ENCODE data around the gene CACNA1C. TPM values are rescaled to one million over a fixed set of nuclear protein-coding genes. Genes with fewer than 3 reads are reported as not detected.

The CACNA1C gene
- polyA plus RNA-seq, 1 of the 3 experiments (the other 2 are of a cell fraction): 1.5 TPM

DNA sequence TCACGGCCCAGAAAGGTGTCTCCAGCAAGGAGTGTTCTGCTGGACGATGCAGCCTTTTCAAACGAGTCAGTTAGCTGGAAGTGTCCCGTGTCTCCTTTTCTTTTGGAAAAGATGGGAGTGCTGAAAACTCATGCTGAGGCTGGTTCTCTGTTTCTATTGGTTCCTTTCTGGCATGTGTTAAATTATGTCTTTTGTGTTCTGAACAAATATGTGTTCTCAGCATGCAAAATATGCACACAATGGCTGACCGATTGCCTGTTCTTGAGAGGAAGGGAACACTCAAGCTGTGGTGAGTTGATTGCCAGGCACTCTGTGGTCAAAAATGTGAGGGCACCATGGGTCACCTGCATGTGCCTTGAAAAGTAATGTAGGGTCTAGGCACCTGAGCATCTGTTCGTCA is 181.3 kb downstream of the CACNA1C start:
- Histone ChIP-seq H3K4me1 (ENCODE audit: control insufficient read depth in 1 of 2, insufficient read depth in 2 of 2, low read depth in 1 of 2, low read length in 1 of 2) (peaks cover 0 to 16% of the 10 kb centered on the region in 2 experiments; a peak in 2 of 4 replicates), H3K79me2 (ENCODE audit: insufficient read depth) (no peaks in the 10 kb centered on the region), H3K9me3 (no peaks in the 10 kb centered on the region), H4K20me1 (ENCODE audit: insufficient read depth) (no peaks in the 10 kb centered on the region), H3K27ac (ENCODE audit: low read depth in 2 of 2, low read length in 1 of 2) (no peak overlapping the region), H3K9ac (no peak overlapping the region), H3F3A (replicated peaks; ENCODE audit: insufficient read depth) (peaks cover 15% of the 10 kb centered on the region), H3K4me2 (no peak overlapping the region), H3K36me3 (replicated peaks in 1 of 2; ENCODE audit: control insufficient read depth in 1 of 2, insufficient read depth in 2 of 2, low read length in 1 of 2) (no peaks in the 10 kb centered on the region), H2AFZ (ENCODE audit: low read depth) (no peak overlapping the region), H3K4me3 (ENCODE audit: low read depth in 2 of 2, low read length in 1 of 2) (no peak overlapping the region), H3K9me2 (no peaks in the 10 kb centered on the region), H3K27me3 (ENCODE audit: insufficient read depth) (no peaks in the 10 kb centered on the region)
- ChIA-PET CTCF (interaction anchor here (1.0 to 1.5 kb wide), 2 partner anchors 10 to 177 kb away, joined by 3 read pairs; no protein-coding TSS in a partner anchor), POLR2A (no interaction called here)
- WGBS (ENCODE audit: low lambda C conversion rate): 83% methylated on average over 6 of the region's 6 CpGs
- DNase-seq: no peak
- no peak for TF ChIP-seq NRF1 (IDR thresholded peaks at IDR 0.05; ENCODE audit: low read depth, low read length)
- no peak for TF ChIP-seq RFX5 (IDR thresholded peaks at IDR 0.05; ENCODE audit: low read length)
- no peak for TF ChIP-seq MXI1 (IDR thresholded peaks at IDR 0.05; ENCODE audit: low read depth, low read length)
- TF ChIP-seq GABPA (IDR thresholded peaks at IDR 0.05; ENCODE audit: low read depth): no peak
- TF ChIP-seq NFIC (IDR thresholded peaks at IDR 0.05; ENCODE audit: borderline replicate concordance): no peak
- TF ChIP-seq, protein P1, sequence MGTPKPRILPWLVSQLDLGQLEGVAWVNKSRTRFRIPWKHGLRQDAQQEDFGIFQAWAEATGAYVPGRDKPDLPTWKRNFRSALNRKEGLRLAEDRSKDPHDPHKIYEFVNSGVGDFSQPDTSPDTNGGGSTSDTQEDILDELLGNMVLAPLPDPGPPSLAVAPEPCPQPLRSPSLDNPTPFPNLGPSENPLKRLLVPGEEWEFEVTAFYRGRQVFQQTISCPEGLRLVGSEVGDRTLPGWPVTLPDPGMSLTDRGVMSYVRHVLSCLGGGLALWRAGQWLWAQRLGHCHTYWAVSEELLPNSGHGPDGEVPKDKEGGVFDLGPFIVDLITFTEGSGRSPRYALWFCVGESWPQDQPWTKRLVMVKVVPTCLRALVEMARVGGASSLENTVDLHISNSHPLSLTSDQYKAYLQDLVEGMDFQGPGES (IDR thresholded peaks at IDR 0.05; ENCODE audit: low read depth, low read length): no peak
- TF ChIP-seq YY1 (IDR thresholded peaks at IDR 0.05; ENCODE audit: low read depth): no peak
- no peak for TF ChIP-seq MEF2A (IDR thresholded peaks at IDR 0.05; ENCODE audit: borderline replicate concordance, low read depth)
- TF ChIP-seq, protein P2, sequence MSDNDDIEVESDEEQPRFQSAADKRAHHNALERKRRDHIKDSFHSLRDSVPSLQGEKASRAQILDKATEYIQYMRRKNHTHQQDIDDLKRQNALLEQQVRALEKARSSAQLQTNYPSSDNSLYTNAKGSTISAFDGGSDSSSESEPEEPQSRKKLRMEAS (IDR thresholded peaks at IDR 0.05; ENCODE audit: low read depth): no peak

DNA sequence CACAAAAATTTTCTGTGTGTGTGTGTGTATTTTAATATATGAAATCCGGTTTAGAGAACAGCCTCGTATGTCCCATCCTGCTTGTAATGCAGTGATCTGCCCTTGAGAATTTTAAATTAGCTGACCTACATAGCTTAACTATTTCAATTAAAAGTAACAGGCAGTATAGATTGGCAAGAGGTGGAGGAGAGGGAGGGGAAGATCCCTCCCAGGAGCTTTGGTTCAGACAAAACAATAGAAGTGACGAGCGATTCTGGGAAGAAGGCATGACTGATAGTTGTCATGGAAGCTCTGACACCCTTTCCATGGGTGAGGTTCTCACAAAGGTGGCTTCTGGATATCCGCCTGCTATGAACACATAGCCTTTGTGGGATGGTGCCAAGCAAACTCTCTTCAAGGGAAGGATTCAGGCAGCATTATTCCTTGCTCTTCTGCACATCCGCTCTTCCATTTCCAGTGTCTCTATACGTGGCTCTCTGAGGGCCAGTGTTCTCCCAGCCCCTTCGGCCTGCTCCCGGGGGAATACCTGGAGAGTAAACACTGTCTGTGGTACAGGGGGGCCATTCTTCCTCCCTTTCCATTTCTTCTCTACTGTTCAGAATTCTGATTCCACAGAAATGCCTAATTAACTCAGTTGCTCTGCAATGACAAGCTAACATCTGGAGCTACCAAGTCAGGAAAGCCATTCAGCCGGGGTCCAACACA is 182.0 kb downstream of the CACNA1C start:
- Histone ChIP-seq H3K79me2 (ENCODE audit: insufficient read depth) (no peaks in the 10 kb centered on the region), H3K4me2 (no peak overlapping the region), H3K36me3 (replicated peaks in 1 of 2; ENCODE audit: control insufficient read depth in 1 of 2, insufficient read depth in 2 of 2, low read length in 1 of 2) (no peaks in the 10 kb centered on the region), H3K9me3 (no peaks in the 10 kb centered on the region), H3K9me2 (no peaks in the 10 kb centered on the region), H3K27me3 (ENCODE audit: insufficient read depth) (no peaks in the 10 kb centered on the region), H3K27ac (ENCODE audit: low read depth in 2 of 2, low read length in 1 of 2) (no peak overlapping the region), H3K4me1 (ENCODE audit: control insufficient read depth in 1 of 2, insufficient read depth in 2 of 2, low read depth in 1 of 2, low read length in 1 of 2) (peaks cover 0 to 22% of the 10 kb centered on the region in 2 experiments; a peak in 2 of 4 replicates), H3K9ac (no peak overlapping the region), H3K4me3 (ENCODE audit: low read depth in 2 of 2, low read length in 1 of 2) (no peak overlapping the region), H2AFZ (ENCODE audit: low read depth) (no peak overlapping the region), H3F3A (replicated peaks; ENCODE audit: insufficient read depth) (peaks cover 15% of the 10 kb centered on the region), H4K20me1 (ENCODE audit: insufficient read depth) (no peaks in the 10 kb centered on the region)
- ChIA-PET CTCF (interaction anchor here (1.0 to 1.5 kb wide), 2 partner anchors 9 to 23 kb away, joined by 3 to 5 read pairs; no protein-coding TSS in a partner anchor), POLR2A (no interaction called here)
- whole genome bisulfite sequencing (ENCODE audit: low lambda C conversion rate): 64% methylated on average over 10 of the region's 10 CpGs
- no peak for DNase-seq
- TF ChIP-seq RFX5 (IDR thresholded peaks at IDR 0.05; ENCODE audit: low read length): no peak
- TF ChIP-seq RCOR1 (IDR thresholded peaks at IDR 0.05; ENCODE audit: low read length): no peak
- TF ChIP-seq, protein P3, sequence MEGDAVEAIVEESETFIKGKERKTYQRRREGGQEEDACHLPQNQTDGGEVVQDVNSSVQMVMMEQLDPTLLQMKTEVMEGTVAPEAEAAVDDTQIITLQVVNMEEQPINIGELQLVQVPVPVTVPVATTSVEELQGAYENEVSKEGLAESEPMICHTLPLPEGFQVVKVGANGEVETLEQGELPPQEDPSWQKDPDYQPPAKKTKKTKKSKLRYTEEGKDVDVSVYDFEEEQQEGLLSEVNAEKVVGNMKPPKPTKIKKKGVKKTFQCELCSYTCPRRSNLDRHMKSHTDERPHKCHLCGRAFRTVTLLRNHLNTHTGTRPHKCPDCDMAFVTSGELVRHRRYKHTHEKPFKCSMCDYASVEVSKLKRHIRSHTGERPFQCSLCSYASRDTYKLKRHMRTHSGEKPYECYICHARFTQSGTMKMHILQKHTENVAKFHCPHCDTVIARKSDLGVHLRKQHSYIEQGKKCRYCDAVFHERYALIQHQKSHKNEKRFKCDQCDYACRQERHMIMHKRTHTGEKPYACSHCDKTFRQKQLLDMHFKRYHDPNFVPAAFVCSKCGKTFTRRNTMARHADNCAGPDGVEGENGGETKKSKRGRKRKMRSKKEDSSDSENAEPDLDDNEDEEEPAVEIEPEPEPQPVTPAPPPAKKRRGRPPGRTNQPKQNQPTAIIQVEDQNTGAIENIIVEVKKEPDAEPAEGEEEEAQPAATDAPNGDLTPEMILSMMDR (IDR thresholded peaks at IDR 0.05): no peak
- TF ChIP-seq, protein P4, sequence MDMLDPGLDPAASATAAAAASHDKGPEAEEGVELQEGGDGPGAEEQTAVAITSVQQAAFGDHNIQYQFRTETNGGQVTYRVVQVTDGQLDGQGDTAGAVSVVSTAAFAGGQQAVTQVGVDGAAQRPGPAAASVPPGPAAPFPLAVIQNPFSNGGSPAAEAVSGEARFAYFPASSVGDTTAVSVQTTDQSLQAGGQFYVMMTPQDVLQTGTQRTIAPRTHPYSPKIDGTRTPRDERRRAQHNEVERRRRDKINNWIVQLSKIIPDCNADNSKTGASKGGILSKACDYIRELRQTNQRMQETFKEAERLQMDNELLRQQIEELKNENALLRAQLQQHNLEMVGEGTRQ (IDR thresholded peaks at IDR 0.05; ENCODE audit: borderline replicate concordance, low read depth, low read length): no peak
- no peak for TF ChIP-seq NFIC (IDR thresholded peaks at IDR 0.05; ENCODE audit: borderline replicate concordance)
- TF ChIP-seq, protein P5, sequence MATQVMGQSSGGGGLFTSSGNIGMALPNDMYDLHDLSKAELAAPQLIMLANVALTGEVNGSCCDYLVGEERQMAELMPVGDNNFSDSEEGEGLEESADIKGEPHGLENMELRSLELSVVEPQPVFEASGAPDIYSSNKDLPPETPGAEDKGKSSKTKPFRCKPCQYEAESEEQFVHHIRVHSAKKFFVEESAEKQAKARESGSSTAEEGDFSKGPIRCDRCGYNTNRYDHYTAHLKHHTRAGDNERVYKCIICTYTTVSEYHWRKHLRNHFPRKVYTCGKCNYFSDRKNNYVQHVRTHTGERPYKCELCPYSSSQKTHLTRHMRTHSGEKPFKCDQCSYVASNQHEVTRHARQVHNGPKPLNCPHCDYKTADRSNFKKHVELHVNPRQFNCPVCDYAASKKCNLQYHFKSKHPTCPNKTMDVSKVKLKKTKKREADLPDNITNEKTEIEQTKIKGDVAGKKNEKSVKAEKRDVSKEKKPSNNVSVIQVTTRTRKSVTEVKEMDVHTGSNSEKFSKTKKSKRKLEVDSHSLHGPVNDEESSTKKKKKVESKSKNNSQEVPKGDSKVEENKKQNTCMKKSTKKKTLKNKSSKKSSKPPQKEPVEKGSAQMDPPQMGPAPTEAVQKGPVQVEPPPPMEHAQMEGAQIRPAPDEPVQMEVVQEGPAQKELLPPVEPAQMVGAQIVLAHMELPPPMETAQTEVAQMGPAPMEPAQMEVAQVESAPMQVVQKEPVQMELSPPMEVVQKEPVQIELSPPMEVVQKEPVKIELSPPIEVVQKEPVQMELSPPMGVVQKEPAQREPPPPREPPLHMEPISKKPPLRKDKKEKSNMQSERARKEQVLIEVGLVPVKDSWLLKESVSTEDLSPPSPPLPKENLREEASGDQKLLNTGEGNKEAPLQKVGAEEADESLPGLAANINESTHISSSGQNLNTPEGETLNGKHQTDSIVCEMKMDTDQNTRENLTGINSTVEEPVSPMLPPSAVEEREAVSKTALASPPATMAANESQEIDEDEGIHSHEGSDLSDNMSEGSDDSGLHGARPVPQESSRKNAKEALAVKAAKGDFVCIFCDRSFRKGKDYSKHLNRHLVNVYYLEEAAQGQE (IDR thresholded peaks at IDR 0.05; ENCODE audit: low read depth, low read length): no peak
- TF ChIP-seq NRF1 (IDR thresholded peaks at IDR 0.05; ENCODE audit: low read depth, low read length): no peak
- TF ChIP-seq, protein P2 (IDR thresholded peaks at IDR 0.05; ENCODE audit: low read depth): no peak
- TF ChIP-seq, protein P1 (IDR thresholded peaks at IDR 0.05; ENCODE audit: low read depth, low read length): no peak
- TF ChIP-seq TCF12 (IDR thresholded peaks at IDR 0.05): no peak
- TF ChIP-seq GABPA (IDR thresholded peaks at IDR 0.05; ENCODE audit: low read depth): no peak
- no peak for TF ChIP-seq CHD2 (IDR thresholded peaks at IDR 0.05; ENCODE audit: low read length, partially characterized antibody)
- TF ChIP-seq POLR2AphosphoS5 (IDR thresholded peaks at IDR 0.05; ENCODE audit: low read depth, low read length): no peak
